ENCODE data around the gene UVSSA. TPM values are rescaled to one million over a fixed set of nuclear protein-coding genes. Genes with fewer than 3 reads are reported as not detected.
"Not testable (repeated sequence)": the region's sequence is repeated elsewhere in the genome, so short reads cannot be mapped to it uniquely, and the experiment has no call there.

The UVSSA gene
- total RNA-seq, 1 donor = 11.0 TPM

- DNase-seq (ENCODE audit: low read depth in 2 of 3, low spot score in 2 of 3) = peak in 1 of 3 donors; percentile 32
Measured at GRCh38 chr4:1330761-1331590, 16.0 kb upstream of the UVSSA start.

GRCh38 chr4:1331591-1332353 lies 15.2 kb upstream of the UVSSA start:
- no peak for DNase-seq (ENCODE audit: low read depth in 2 of 3, low spot score in 2 of 3)

GRCh38 chr4:1332686-1333085 lies 14.3 kb upstream of the UVSSA start:
- no peak for DNase-seq (ENCODE audit: low read depth in 2 of 3, low spot score in 2 of 3)

- no peak for DNase-seq (ENCODE audit: low read depth in 2 of 3, low spot score in 2 of 3)
Measured at GRCh38 chr4:1333256-1333655, 13.8 kb upstream of the UVSSA start.

- DNase-seq (ENCODE audit: low read depth in 2 of 3, low spot score in 2 of 3) = not testable (repeated sequence)
Measured at GRCh38 chr4:1333851-1334578, 13.0 kb upstream of the UVSSA start.

GRCh38 chr4:1334579-1334895 lies 12.5 kb upstream of the UVSSA start:
- DNase-seq (ENCODE audit: low read depth in 2 of 3, low spot score in 2 of 3) = no peak

GRCh38 chr4:1335193-1335883 lies 11.7 kb upstream of the UVSSA start:
- not testable (repeated sequence) for DNase-seq (ENCODE audit: low read depth in 2 of 3, low spot score in 2 of 3)

- no peak for DNase-seq (ENCODE audit: low read depth in 2 of 3, low spot score in 2 of 3)
Measured at GRCh38 chr4:1336088-1336491, 10.9 kb upstream of the UVSSA start.

- DNase-seq (ENCODE audit: low read depth in 2 of 3, low spot score in 2 of 3) = no peak
Measured at GRCh38 chr4:1337376-1337831, 9.6 kb upstream of the UVSSA start.

- DNase-seq (ENCODE audit: low read depth in 2 of 3, low spot score in 2 of 3) = no peak
Measured at GRCh38 chr4:1337951-1338751, 8.9 kb upstream of the UVSSA start.

GRCh38 chr4:1338752-1339414 lies 8.1 kb upstream of the UVSSA start:
- DNase-seq (ENCODE audit: low read depth in 2 of 3, low spot score in 2 of 3) = no peak

- DNase-seq (ENCODE audit: low read depth in 2 of 3, low spot score in 2 of 3) = no peak
Measured at GRCh38 chr4:1339489-1339888, 7.5 kb upstream of the UVSSA start.

GRCh38 chr4:1340181-1340747 lies 6.7 kb upstream of the UVSSA start:
- no peak for DNase-seq (ENCODE audit: low read depth in 2 of 3, low spot score in 2 of 3)

GRCh38 chr4:1340861-1341260 lies 6.1 kb upstream of the UVSSA start:
- no peak for DNase-seq (ENCODE audit: low read depth in 2 of 3, low spot score in 2 of 3)

GRCh38 chr4:1342003-1342402 lies 5.0 kb upstream of the UVSSA start:
- no peak for DNase-seq (ENCODE audit: low read depth in 2 of 3, low spot score in 2 of 3)

GRCh38 chr4:1344696-1345095 lies 2.3 kb upstream of the UVSSA start:
- no peak for DNase-seq (ENCODE audit: low read depth in 2 of 3, low spot score in 2 of 3)

- DNase-seq (ENCODE audit: low read depth in 2 of 3, low spot score in 2 of 3) = peak; percentile 28 to 85 (median 58)
Measured at GRCh38 chr4:1345903-1346780, 866 bp upstream of the UVSSA start.

- DNase-seq (ENCODE audit: low read depth in 2 of 3, low spot score in 2 of 3) = peak; percentile 17 to 84 (median 70)
Measured at GRCh38 chr4:1347410-1347864, 429 bp downstream of the UVSSA start.

Data from hematopoietic multipotent progenitor cell (in vitro differentiated cells).